ENCODE measurements around the gene TOP2A. TPM values are rescaled to one million over a fixed set of nuclear protein-coding genes. Genes with fewer than 3 reads are reported as not detected.

TOP2A gene
- total and polyA plus RNA-seq, 10 donors: 5.5 to 37.5 (median 13.5) TPM

- no peak for DNase-seq
- Histone ChIP-seq H3K36me3 (no peaks in the 10 kb centered on the region), H3K27me3 (replicated peaks in 1 of 7) (no peaks in the 10 kb centered on the region), H3K4me1 (peaks cover 0 to 35% (median 15%) of the 10 kb centered on the region in 6 donors), H3K4me3 (no peak overlapping the region), H3K27ac (peak overlapping the region in 1 of 8 donors; percentile 7), H3K9me3 (no peaks in the 10 kb centered on the region)
- intact Hi-C loops (cut with DNase I; ENCODE audit: low total_unique reads): no loop called here
- TF ChIP-seq POLR2A (IDR thresholded peaks at IDR 0.05) (no peak), CTCF (IDR thresholded peaks at IDR 0.05 in 8 of 11, conservative IDR thresholded peaks at IDR 0.05 in 3 of 11) (no peak)
- WGBS, 5 donors: 35 to 58% (median 51%) methylated on average over 4 of the region's 4 CpGs
These were observed 8.0 kb upstream of the TOP2A start for GRCh38 chr17:40425741-40426140.

GRCh38 chr17:40422990-40423633 lies 5.4 kb upstream of the TOP2A start:
- Histone ChIP-seq H3K27ac (no peak overlapping the region), H3K27me3 (replicated peaks in 1 of 7) (no peaks in the 10 kb centered on the region), H3K4me3 (no peak overlapping the region), H3K9me3 (no peaks in the 10 kb centered on the region), H3K4me1 (peaks cover 17 to 59% (median 36%) of the 10 kb centered on the region in 6 donors), H3K36me3 (no peaks in the 10 kb centered on the region)
- intact Hi-C loops (cut with DNase I; ENCODE audit: low total_unique reads): no loop called here
- 81 to 92% (median 87%) methylated on average over 3 of the region's 3 CpGs for WGBS, 5 donors
- TF ChIP-seq CTCF (IDR thresholded peaks at IDR 0.05 in 8 of 11, conservative IDR thresholded peaks at IDR 0.05 in 3 of 11) (no peak), POLR2AphosphoS5 (IDR thresholded peaks at IDR 0.05) (no peak)
- DNase-seq: no peak

DNA sequence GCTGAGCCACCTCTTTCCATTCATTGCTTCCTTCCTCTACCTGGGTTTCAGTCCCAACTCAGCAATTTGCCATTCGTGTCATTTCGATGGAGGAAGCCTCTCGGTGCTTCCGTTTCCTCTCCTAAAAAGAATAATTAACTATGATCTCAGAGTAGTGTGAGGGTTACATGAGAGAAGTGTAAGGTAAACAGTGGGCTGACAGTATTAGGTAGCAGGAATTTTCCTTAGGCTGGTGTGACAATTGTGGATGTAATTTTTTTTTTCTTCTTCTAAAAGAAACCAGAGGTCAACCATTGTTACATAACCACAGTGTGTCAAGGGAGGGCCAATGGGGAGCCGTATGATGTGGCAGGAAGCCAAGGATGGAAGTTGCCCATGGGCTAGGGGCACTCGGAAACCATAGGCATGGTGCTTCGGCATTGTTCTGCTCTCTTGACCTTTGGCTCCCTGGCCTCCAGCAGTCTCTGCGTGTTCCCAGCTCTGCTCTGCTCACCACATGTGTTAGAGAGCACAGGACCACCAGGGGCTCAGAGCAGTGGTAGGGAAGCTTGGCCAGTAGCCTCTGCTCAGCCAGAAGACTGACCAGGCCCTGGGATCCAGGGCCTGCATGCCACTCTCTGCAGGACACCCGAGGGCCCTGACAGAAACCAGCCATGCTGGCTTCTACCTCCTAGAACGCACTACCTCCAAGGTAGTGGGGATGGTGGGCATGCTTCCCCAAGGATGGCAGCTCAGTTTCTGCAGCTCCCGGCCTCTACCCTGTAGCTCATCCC lies 2.0 kb upstream of the TOP2A start:
- no peak for TF ChIP-seq CTCF (IDR thresholded peaks at IDR 0.05 in 8 of 11, conservative IDR thresholded peaks at IDR 0.05 in 3 of 11)
- peak in 2 of 3 donors; percentile 33 to 58 for TF ChIP-seq POLR2AphosphoS5 (IDR thresholded peaks at IDR 0.05)
- no peak for TF ChIP-seq POLR2A (IDR thresholded peaks at IDR 0.05)
- intact Hi-C loops (cut with DNase I; ENCODE audit: low total_unique reads): loop anchor here (5.0 kb wide), 1 partner anchor 57 kb away; the partner anchor contains the start of gene GJD3
- H3K4me1 ChIP-seq: peaks cover 18 to 58% (median 40%) of the 10 kb centered on the region in 6 donors
- peak overlapping the region in 6 of 8 donors; percentile 34 to 81 (median 54) for H3K27ac ChIP-seq
- 40 to 51% (median 47%) methylated on average over 10 to 11 of the region's 11 CpGs for WGBS, 5 donors
- no peak overlapping the region for H3K4me3 ChIP-seq
- no peak for DNase-seq
- H3K9me3 ChIP-seq: no peaks in the 10 kb centered on the region
- no peaks in the 10 kb centered on the region for H3K36me3 ChIP-seq
- H3K27me3 ChIP-seq (replicated peaks in 1 of 7): peaks cover 0 to 9% (median 0%) of the 10 kb centered on the region in 7 donors

- intact Hi-C loops (cut with DNase I; ENCODE audit: low total_unique reads): loop anchor here (5.0 kb wide), 1 partner anchor 56 kb away; the partner anchor contains the start of gene GJD3
- H3K27me3 ChIP-seq (replicated peaks in 1 of 7): peaks cover 0 to 9% (median 0%) of the 10 kb centered on the region in 7 donors
- H3K36me3 ChIP-seq: no peaks in the 10 kb centered on the region
- TF ChIP-seq POLR2AphosphoS5 (IDR thresholded peaks at IDR 0.05) (no peak), POLR2A (IDR thresholded peaks at IDR 0.05) (no peak), CTCF (IDR thresholded peaks at IDR 0.05 in 8 of 11, conservative IDR thresholded peaks at IDR 0.05 in 3 of 11) (no peak)
- peak overlapping the region; percentile 27 to 81 (median 69) for H3K27ac ChIP-seq
- DNase-seq: no peak
- peaks cover 18 to 56% (median 38%) of the 10 kb centered on the region in 6 donors for H3K4me1 ChIP-seq
- 69 to 78% (median 72%) methylated on average over 16 of the region's 16 CpGs for WGBS, 5 donors
- H3K9me3 ChIP-seq: no peaks in the 10 kb centered on the region
- peak overlapping the region; percentile 57 to 92 (median 66) for H3K4me3 ChIP-seq
These were observed 671 bp upstream of the TOP2A start for GRCh38 chr17:40418428-40418706.
